HG02884 (cell line): ENCODE data around the gene ARHGAP15.

Experiments
- ATAC-seq: cut with Tn5 transposase; IDR thresholded peaks from one replicate; pipeline ENCODE4 v1.9.1; 2021; ENCODE audit warnings: mild to moderate bottlenecking, moderate library complexity; ENCODE audit not compliant: unreplicated experiment

ARHGAP15 gene

DNA sequence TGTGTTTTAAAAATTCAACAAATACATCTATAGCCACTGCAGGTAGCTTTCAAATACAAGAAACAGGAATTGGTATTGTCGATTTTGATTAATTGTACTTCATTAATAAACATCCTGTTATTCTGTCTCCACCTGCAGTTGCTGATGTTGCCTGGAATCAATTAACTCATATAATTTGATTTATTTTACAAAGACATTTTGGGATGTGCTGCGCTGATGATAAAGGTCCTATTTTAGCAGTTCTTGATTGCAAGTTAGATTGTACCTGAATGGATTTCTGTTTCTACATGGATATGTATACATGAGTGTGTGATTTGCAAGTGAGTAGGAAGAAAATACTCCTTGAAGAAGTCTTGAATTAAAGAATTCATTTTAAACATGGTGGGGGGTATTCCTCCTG lies 605.3 kb downstream of the ARHGAP15 start:
- ATAC-seq, result no peak

DNA sequence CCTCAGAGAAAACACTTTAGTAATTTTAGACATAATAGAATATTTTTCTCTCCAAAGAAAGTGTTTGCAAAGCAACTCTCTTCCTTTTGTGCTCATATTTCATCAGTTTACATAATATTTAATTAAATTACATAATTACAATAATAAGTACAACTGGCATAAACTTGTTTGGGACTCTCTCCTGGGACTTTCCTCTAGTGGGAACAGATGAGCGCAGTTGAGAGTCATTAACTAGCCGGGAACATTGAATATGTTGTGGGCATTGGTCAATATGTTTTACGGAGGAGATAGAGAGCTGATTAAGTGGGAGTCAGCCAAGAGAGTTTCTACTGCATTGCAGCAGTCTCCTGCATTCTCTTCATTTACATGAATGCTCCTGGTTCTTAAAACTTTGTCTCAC lies 607.7 kb downstream of the ARHGAP15 start:
- no peak for ATAC-seq

DNA sequence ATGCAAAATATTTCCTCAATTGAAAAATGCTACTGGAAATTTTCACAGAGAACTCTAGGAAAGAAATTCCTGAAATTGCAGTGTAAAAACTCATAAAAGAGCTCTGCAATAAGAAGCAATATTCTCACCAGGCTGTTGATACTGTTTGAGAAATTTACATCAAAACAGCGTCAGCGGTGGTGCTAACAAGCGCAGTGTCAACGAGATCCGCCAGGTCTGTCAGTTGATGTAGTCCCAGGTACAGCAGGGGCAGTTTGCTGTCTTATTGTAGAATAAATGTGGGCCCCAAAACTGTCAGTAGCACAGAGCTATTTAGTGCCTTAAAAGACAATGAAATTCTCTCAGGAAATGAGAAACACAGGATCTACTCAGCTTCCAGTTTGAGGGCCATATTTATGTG lies 611.2 kb downstream of the ARHGAP15 start:
- no peak for ATAC-seq

DNA sequence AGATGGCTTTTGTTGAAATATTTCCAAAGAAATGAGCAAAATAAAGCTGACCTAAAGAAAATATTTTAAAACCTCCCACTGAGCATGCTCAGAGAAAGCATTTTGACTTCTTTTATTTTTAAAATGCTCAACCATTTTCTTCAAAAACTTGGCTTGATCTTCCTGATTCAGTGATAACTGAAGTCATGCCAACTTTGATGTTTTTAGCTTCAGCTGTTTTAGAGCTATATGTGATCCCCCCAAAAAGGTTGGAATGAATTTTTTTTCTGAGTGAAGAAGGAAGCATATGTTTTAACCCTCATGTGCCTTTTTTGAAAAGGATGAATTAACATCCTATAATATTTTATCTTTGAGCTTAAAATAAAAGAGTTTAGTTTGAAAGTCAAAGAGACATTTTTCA lies 612.0 kb downstream of the ARHGAP15 start:
- no peak for ATAC-seq

DNA sequence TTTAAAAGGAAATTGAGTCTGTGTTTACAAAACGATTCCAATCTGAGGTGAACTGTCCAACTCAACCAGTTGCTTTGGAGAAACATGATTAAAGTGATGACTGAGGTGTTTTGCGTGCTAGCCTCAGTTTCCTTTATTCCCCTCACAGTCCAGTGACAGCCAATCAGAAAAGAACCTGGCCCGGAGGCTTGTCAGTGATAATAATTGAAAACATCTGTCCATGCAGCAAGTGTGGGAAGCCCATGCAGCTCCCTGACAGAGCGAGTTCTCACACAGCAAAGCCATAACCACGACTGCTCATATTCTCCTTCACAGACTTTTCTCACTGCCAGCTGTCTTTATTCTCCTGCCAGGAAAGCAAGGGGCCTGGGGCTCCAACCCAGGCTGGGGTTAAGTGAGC lies 613.4 kb downstream of the ARHGAP15 start:
- no peak for ATAC-seq

DNA sequence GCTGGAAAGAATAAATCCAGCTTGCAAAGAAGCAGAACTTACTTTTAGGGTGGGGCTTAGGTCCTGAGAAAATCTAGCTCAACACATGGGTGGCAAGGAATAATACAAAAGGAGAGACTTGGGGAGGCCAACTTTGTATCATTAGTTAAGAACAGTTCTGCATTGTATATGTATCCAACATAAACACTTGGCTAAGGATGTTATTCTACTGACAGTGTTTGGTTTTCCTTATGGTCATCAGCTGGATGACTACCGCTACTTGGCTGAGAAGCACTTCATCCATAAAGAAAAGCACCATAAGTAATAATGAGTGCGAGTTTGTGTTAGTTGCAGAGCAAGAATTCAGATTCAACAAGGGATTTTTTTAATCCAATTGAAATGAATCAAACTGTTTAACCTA lies 614.9 kb downstream of the ARHGAP15 start:
- no peak for ATAC-seq

DNA sequence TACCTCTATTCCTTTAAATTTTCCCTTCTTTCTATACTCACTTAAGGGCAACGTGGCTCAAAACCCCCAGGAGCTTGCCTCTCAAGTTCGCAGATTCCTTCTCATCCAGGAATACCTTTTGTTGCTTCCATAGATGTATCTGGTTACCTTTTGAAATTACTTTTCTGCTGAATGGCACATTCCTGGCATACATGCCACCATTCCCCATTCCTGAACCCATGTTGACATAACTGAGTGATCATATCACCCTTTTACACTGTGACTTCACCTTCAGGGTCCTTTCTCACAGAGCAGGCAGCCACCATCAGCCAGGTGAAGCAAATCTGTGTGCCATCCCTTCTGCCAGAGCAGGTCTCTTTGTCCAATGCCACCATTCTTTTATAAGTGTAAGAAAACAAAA lies 615.8 kb downstream of the ARHGAP15 start:
- ATAC-seq, result no peak

DNA sequence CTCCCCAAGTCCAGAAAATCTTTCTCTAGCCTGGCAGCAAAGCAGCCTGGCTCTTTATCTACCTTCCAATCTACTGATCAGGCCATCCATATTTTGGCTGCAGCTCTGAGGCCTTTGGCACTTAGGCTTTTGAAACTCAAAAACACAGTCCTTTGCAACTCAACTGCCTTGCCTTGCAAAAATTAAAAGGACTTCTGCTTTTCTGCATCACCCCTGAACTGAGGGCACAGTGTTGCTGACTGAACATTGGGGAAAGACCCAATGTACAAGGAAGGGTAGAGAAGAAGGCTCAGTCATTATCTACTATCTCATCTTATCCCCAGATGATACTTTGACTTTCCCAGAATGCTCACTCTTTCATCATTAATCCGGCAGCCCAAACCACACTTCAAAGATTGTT lies 625.5 kb downstream of the ARHGAP15 start:
- ATAC-seq, result no peak

DNA sequence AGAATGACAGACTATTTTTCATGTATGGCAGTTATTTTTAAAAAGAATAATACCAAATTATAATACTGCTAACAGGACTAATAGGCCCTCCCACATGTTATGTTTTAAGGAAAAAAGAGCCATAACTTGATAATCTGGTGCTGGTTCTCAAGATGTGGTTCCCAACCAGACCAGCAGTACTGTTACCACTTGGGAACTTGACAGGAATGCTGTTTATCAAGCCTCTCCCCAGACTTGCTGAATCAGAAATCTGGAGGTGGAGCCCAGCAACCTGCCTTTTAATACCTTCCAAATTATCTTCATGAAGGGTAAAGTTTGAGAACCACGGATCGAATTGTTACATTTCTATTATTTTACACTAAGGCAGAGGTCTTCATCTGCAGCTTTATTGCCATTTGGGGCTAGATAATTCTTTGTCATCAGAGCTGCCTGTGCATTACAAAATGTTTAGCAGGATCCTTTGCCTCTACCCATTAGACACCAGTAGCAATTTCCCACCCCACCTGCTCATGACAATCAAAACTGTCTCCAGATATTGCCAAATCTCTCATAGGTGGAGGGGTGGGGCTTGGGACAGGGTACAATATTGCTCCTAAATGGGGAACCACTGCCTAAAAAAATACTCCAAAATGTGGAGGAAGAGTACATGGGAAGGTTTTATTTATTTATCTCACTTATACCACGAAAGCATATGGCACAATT lies 629.6 kb downstream of the ARHGAP15 start:
- no peak for ATAC-seq

DNA sequence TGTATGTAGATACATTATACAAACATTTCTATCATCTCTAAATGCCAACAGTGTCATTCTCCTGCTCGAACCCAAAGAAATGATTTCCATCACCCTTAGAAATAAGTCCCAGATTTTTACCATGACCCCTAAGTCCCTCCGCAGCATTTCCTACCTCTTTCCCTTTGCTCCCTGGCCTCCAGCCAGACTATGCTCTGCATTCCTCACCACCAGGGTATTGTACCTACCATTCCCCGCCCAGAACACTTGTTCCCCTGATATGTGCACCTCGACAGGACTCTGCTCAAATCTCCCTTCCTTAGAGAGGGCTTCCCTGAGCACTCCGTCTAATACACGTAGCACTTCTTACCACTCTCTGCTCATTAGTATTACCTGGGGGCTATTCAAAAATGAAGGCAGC lies 630.2 kb downstream of the ARHGAP15 start:
- no peak for ATAC-seq

DNA sequence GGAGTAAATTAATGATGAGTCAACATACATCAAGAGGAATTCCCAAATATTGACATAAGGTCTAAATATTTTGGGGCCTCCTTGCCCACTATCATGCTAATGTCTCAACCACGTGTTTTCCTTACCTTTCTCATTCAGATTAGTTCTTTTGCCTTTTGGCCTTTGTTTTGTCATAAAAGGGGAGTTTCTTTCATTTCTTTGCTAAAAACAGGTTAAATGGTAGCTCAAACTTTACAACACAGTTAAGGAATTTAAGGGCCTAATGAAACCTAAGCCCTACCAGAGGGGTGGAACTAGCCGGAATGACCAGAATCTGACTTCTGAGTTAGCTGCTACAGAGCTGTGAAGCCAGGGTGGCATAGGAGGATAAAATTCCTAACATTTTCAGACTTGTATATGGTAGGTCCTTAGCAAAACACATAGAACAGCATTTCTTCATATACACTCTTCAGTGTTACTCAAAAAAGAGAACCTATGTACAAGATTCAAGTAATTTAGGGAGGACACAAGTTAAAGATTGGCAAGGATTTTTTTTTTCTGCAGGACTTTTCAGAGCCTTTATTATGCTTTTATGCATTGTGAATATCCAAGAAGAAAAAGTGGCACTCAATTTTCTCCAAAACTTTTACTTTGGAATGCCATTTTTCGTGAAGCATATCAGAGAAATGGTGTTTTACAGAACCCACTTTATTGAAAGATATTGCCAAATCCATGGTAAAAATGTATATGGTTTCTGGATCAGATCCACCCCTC lies 633.1 kb downstream of the ARHGAP15 start:
- no peak for ATAC-seq

DNA sequence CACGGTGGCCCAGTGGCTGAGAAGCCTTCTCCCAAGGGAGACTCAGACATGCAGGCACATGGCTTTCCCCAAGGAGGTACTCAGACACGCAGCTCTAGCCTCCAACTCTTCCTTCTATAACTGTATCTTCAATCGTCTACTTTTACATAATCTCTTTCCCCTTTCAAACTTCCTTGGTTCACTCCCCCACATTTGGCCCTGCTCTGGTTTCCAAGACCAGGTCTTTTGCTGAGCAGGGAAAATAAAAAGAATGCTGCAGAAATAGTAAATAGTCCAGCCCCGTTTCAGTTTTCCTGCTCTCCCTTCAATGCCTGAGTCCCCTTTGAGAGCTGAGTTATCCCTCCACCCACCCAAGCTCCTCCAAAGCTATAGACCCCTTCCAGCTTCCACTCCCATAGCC lies 635.0 kb downstream of the ARHGAP15 start:
- ATAC-seq, result no peak

DNA sequence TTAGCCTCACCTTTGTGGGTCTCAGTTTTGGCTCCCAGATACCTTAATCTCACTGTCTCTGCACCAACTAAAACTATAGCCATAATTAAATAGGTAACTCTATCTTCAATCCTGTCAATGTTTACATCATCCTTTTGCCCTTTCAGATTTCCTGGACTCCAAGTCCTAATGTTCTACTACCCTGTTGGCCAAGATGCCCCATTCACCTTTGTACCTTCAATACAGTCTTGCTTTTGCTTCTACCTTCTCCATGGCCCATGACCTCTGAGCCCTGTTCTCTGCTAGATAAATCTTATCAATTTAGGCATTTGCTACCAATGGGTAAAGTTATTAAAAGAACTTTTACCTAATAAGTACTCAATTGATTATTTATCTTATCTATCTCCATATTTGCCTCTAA lies 635.5 kb downstream of the ARHGAP15 start:
- ATAC-seq, result no peak

DNA sequence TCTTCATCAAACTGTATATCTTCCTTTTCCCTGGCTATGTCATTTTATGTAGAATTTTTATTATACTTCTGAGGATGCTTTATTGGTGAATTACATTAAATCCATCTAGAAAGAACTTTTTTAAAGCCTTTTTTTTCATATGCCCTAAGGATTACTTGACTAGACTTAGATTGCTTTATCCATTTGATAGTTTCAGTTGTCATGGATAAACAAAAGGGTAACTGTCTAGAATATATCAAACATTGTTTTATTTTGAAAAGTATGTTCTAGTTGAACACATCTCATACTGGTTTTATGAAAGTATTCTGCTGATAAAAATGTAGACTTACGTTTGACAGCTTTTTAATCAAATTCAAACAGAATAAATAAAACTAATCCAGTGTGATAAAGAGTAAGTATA lies 639.8 kb downstream of the ARHGAP15 start:
- ATAC-seq, result no peak

DNA sequence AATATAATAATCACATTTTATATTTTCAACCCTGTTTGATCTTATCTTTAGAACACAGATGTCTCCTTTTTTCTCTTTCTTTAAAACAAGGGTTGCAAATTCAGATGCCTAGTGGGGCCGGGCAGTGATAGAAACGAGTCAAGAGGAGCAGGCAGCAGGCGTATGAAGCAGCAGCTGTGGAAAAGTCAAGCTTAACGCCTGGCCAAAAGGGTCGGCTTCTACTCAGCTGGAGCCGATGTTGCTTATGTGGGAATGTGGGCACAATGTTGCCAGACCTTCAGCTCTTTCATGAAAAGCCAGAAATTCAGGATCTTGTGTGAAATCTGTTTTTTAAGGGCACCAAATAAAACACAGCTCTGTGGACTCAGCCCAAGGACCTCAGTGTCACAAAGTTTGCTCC lies 642.7 kb downstream of the ARHGAP15 start:
- no peak for ATAC-seq

DNA sequence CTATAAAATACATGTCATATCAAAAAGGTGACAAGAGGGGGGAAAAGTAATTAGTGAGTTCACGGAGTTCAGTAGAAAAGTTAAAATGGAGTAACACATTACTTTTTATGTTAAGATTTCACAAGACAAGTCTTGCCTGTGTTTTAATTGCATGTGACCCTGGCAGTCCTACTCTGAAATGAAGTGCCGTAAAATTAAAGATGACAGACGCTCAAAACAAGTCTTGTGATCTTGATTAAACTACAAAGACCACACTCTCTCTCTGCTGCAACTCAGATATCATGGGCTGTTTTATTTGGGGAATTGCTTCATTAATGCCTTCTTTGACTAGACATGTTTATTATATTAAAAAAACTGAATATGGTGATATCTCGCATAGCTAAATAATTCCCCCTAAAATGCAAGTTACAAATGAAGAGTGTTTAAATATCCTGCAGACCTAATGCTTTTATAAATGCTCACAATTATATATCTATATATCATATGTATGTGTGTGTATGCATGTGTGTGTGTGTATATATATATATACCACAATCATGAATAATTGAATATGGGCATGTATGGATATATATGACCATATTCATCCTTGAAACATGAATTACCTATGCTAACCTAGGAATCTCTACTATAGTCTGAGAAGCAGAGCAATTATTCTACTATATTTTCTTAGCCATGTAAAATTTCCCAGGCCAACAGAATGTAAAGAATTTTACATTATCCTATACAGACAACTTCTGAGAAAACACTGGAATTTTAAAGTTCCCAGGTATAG lies 647.5 kb downstream of the ARHGAP15 start:
- no peak for ATAC-seq

DNA sequence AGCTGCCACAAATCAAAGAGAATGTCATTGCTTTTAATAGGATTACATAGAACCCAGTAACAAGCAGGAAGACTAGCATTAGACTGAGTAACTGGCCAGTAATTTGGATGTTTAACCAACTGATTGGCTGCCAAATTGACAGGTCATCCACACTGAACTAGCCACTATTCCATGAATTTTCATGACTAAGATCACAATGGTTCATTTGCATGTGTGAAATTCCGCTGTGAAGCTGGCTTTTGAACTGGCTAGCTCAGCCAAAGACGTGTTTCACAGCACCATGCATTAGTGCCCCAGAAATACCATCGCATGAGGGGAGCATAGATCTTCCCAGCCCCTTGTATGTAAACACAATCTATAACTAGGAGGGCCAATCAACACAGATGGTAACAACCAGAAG lies 649.8 kb downstream of the ARHGAP15 start:
- no peak for ATAC-seq

DNA sequence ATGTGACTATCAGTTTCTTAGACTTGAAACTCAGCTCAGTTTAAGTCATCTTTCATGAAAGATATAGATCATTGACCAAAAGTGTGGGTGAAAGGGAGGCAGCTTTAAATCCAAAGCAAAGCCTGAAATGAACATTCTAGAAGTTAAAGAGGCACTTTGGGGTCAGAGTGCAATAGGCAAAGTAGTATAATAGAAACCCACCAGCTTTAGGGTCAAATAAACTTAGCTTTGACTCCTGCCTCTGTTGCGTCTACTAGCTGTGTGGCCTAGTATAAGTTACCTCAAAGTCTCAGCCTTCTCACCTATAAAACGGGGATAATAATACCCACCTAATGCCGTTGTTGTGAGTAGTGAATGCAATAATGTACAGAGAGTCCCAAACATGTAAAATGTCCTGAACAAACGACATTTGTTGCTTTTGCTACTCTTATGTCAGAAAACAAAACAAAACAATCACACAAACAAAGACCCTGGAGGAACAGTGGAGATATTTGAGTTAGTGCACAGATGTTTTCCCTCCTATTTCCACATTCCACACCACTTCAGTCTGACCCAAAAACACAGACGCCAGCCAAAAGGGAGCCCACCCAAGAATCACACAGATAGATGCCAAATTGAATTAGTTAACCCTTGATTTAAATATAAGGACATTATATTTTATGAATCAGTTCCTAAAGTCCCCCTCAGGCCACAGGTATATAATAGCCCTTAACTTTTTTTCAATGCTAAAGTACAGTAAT lies 657.0 kb downstream of the ARHGAP15 start:
- no peak for ATAC-seq

DNA sequence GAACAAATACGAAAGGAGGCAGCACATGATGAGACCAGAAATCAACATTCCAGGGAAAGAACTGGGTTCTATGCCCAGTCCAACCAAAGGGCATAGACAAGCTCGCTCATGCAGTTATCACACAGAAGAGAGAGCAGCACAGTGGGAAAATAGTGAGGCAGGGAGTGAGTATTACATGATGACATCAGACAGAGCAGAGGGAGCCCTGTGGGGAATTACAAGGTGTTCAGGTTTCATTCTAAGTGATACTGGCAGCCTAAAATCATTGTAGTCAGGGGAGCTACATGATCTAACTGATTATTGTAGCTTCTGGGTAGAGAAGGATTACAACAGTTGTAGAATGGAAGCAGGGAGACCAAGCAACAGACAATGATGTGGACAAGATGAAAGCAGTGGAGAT lies 658.5 kb downstream of the ARHGAP15 start:
- no peak for ATAC-seq

DNA sequence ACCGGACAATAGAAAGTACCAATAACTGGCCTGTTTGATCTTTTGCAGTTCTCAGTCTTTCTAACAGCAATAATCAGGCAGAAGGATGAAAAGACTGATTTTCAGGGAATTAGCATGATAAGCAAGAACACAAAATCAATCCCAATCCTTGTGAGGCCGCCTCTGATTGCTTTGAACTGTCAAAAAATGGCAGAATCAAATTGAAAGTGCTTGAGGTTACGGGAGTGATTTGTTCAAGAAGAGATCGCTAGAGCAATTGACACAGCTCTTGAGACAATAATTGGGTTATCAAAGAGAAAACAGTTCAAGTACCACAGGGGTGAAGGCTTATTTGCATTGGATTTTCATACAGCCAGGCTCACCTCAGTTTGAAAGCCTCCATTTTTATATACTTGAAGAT lies 663.4 kb downstream of the ARHGAP15 start:
- no peak for ATAC-seq

DNA sequence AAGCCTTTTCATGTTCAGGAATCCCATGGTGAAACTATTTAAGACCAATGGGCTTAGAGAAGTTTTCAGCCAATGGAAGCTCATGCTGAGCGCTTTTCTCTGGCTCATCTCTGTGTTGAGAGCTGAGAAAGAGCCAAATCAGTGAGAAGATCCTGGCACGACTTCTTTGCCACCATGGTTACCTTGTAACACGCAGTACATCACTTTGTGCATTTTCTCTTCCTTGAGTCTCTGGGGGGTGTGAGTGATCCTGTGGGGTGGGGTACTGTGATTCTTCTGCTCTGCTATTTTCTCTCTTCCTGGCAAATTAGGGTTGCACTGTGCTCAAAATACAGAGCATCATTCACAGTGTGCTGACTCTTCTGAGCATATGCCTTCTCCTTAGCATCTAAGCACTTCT lies 664.2 kb downstream of the ARHGAP15 start:
- no peak for ATAC-seq
